Activated CD4-positive, alpha-beta T cell treated with anti-CD3 and anti-CD28 coated beads, Interleukin-2, amount 50 U/mL, for 24 hours (primary cell): ENCODE results near the gene RLIM.
"Not testable (repeated sequence)": the region's sequence is repeated elsewhere in the genome, so short reads cannot be mapped to it uniquely, and the experiment has no call there.

Experiments used
- DNase-seq, 2 donors: peaks; one replicate each; pipeline ENCODE4 v3.0.0-alpha.2; 2020; ENCODE audit warnings: low read depth in 1 of 2, low spot score in 1 of 2

RLIM gene, protein sequence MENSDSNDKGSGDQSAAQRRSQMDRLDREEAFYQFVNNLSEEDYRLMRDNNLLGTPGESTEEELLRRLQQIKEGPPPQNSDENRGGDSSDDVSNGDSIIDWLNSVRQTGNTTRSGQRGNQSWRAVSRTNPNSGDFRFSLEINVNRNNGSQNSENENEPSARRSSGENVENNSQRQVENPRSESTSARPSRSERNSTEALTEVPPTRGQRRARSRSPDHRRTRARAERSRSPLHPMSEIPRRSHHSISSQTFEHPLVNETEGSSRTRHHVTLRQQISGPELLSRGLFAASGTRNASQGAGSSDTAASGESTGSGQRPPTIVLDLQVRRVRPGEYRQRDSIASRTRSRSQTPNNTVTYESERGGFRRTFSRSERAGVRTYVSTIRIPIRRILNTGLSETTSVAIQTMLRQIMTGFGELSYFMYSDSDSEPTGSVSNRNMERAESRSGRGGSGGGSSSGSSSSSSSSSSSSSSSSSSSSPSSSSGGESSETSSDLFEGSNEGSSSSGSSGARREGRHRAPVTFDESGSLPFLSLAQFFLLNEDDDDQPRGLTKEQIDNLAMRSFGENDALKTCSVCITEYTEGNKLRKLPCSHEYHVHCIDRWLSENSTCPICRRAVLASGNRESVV

GRCh38 chrX:74614093-74614909 lies at the start of gene RLIM:
RLIM (minus strand) TSS chrX:74614624; CDS start chrX:74595977, 18,647 bp downstream.
- peak; percentile 67 to 88 for DNase-seq

GRCh38 chrX:74656079-74656745 lies 41.8 kb upstream of the RLIM start:
- no peak for DNase-seq

DNA sequence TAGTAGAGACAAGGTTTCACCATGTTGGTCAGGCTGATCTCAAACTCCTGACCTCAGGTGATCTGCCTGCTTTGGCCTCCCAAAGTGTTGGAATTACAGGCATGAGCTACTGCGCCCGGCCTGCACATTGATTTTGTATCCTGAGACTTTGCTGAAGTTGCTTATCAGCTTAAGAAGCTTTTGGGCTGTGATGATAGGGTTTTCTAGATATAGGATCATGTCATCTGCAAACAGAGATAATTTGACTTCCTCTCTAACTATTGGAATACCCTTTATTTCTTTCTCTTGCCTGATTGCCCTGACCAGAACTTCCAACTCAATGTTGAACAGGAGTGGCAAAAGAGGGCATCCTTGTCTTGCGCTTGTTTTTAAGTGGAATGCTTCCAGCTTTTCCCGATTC lies 40.5 kb upstream of the RLIM start:
- DNase-seq, result not testable (repeated sequence)

GRCh38 chrX:74636749-74637314 lies 22.4 kb upstream of the RLIM start:
- DNase-seq, result no peak

DNA sequence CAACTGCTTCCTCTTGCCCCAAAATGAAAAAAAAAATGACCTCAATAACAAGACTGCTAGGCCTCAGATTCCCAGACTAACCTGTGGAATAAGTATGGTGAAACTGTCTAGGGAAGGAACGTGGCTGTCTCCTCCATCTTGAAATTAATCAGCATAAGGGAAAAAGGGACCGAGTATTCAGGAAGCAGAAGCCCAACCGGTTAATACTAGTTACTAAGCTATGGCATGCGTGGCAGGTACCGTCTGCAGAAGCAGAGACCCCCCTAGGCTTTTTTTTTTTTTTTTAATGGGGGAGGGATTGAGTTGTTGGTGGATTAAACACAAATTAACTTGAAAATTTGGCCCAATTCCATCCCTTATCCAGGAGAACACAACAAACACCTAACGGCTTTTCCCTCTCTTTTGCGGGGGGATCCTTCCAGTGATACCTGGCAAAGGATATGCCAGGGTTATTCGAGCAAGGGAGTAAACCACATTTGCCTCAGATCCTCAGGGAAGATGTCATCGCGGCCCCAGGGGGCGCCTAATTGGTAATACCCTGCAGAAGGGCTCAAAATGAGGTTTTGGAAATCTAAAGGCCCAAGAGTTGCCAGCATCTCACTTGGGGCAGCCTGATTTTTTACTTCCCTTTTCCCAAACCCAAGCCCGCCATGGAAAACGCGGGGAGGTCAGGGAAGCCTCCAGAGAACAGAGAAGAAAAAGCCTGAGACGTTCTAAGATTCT lies 893 bp downstream of the RLIM start:
- no peak for DNase-seq

DNA sequence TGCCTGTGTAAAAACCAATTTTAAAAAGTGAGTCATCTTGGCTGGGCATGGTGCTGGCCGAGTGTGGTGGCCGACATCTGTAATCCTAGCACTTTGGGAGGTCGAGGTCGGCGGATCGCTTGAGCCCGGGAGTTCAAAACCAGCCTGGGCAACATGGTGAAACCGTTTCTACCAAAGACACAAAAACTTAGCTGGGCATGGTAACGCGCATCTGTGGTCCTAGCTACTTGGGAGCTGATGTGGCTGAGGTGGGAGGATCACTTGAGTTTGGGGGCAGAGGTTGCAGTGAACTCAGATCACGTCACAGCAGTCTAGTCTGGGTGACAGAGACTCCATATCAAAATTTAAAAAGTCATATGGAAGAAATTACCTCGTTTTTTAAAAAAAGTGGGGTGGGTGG lies 7.6 kb downstream of the RLIM start:
- no peak for DNase-seq

DNA sequence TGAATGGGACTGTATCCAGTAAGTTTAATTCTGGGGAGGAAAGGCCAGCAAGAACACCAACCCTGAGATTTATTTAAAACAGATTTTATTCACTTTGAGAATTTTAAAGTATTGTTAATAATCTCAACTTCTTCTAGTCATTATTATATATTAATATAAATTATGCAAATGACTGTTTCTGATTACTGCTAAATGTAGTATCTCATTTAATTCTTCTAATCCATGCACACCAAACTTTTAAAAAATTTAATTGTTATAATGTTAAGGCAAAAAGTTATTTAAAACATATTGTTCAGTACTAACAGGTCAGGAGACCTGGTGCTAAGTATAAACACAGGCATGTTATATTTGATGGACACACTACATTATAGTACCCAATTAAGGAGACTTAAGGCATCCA lies 8.1 kb downstream of the RLIM start:
- no peak for DNase-seq

DNA sequence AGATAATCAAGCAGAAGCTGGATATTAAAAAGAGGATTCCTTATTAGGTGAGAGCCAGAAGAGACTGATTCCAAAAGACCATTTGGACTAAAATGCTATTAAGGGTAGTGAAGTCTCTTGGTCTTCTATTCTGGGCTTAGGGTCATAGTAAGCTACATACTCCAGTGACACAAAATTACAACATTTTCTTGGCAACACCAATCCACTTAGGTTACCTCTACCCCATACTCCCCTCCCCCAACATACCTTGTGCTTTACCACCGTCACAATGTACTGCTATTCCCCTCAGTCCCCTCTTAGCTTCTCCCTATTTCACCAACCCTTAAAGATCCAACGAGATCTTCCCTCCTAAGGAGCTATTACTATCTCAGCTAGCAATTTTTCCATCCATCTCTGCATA lies 11.4 kb downstream of the RLIM start:
- no peak for DNase-seq

DNA sequence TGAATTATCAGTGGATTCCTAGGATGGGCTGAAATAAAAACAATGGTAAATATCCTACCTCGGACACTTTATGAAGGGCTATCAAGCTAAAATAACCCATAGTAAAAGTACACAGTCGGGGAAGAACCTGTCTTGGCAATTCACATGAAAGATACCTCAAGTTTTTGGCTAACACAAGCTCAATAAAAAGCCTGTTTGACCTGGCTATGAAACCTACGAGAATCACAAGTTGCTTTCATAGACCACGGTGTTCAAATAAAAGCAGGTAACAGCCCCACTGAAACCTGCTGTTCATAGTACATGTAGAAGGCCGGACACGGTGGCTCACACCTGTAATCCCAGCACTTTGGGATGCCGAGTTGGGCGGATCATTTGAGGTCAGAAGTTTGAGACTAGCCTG lies 12.3 kb downstream of the RLIM start:
- no peak for DNase-seq

DNA sequence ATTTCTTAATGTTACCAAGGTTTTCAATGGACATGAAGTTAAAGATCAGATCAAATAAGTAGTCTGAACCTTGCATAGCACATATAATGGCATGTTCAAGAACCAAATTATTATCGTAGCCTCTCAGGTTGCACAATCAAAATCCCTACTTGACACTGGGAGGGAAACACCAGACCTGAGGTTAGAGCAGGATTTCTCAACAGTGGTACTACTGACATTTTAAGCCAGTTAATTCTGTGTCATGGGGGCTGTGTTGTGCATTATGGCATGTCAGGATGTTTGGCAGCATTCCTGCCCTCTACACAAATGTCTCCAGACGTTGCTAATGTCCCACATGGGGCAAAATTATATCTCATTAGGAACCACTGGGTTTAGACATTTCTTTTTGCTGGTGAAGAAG lies 20.8 kb downstream of the RLIM start:
- no peak for DNase-seq

- DNase-seq, result no peak
Measured at GRCh38 chrX:74585766-74586165, 28.7 kb downstream of the RLIM start.

DNA sequence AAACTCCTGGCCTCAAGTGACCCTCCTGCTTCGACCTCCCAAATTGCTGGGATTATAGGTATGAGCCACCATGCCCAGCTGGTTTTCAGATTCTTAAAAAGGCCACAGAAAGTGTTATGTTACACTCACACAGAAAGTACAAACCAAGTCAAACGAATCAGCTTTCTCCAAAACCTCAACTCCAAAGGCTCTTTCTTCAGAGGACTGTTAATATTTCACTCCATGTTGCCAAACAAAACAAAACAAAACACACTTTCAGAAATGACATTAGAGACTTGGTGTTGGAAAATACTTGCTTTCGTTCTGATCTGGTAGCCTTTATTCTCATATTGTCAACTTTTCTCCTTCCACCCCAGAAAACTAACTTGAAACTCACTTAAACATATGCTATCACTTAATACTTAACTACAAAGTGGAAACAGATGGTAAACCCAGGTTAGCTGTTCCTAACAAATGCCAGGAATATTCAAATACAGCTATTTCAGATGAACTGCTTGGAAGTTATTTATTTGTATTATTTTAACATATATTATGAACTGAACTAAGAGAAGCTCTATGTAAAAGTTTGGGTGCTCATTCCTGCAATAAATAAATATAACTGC lies 34.7 kb downstream of the RLIM start:
- DNase-seq, result no peak

DNA sequence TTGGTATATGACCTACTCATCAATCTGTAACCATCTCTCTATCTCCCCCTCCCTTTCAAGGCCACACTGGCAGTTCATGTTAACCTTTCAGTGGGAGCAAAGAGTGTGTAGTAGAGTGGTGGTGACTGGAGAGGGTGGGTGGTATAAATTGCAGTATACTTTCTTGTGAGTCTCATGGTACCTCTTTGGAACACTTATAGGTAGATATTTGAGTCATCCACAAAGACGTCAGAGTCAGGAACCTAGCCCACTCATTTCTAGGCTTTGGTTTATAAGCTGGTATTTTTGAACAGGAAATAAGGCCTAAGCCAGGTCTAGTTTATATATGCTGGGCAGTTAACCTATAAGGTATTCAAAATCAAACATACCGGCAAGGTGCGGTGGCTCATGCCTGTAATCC lies 36.3 kb downstream of the RLIM start:
- peak in 1 of 2 donors; percentile 0 for DNase-seq

DNA sequence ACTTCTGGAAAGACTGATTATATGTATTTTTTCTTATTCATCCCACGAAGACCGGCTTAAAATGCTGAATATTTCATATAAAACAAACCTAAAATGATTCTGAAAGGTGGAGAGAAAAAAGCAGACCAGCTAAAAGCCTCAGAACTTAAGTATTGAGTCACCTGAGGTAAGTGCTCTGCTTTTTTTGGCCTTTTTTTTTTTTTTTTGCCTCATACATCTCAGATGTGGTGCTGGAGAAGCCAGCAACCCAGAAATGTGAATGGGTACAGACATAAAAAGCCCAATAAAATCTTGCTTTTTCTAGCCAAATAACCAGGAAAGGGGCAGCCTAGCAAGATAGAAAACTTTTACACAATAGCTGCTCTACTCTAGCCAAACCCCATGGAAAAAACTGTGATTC lies 57.0 kb downstream of the RLIM start:
- no peak for DNase-seq

- DNase-seq, result no peak
Measured at GRCh38 chrX:74551934-74552333, 62.5 kb downstream of the RLIM start.

DNA sequence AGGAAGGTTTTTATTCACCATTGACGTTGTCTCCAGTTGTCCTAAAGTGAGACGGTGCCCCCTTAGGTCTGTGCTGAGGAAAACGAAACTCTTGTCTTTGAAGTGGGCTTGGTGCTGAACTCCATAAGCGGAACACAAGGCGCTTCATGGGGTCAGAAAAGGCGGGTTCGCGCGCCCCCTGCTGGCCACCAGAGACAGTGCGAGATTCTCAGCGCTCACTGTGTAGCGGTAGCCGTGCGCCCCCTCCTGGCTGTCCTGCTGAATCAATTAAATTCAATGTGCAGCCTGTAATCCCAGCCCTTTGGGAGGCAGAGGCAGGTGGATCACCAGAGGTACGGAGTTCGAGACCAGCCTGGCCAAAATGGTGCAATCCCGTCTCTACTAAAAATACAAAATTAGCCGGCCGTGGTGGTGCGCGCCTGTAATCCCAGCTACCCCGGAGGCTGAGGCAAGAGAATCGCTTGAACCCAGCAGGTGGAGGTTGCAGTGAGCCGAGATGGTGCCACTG lies 64.1 kb downstream of the RLIM start:
- DNase-seq, result peak; percentile 68 to 76

- no peak for DNase-seq
Measured at GRCh38 chrX:74546984-74547383, 67.4 kb downstream of the RLIM start.

DNA sequence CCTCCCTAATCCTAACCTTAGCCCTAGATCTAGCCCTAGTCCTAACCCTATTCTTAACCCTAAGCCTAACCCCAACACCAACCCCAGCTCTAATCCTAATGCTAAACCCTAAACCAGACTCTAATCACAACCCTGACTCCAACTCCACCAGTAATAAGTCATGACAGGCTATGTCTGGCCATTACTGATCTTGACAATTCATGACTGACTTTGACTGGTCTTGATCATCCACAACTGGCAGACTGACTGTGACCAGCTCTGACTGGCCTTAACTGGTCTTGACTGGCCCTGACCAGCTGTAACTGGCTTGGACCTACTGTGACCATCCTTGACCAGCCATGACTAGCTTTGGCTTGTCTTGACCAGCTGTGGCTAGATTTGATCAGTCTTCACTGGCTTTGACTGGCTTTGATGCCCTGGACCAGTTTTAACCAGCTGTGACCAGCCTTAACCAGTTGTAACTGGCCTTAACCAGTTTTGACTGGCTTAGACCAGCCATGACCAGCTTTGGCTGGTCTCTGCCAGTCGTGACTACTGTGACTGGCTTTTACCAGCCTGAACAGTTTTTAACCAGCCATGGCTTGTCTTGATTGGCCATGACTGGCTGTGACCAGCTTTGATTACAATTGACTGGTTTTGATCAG lies 68.4 kb downstream of the RLIM start:
- no peak for DNase-seq

GRCh38 chrX:74540635-74541249 lies 73.7 kb downstream of the RLIM start:
- no peak for DNase-seq
